ENCODE data around the gene CSHL1. TPM values are rescaled to one million over a fixed set of nuclear protein-coding genes. Genes with fewer than 3 reads are reported as not detected.

CSHL1 gene
- total and polyA plus RNA-seq, 7 donors = not detected

Small RNA genes within 50 kb of the gene (small RNA-seq; reads per million reads assigned to genes)
- 0 reads per million in 3 donors for gene AC040958.1
- gene AC127029.1 = 0 reads per million in 3 donors
- gene GH1 = 0 reads per million in 3 donors

Other genes with a start within 250 kb of the CSHL1 start
- gene LIMD2, start 211.1 kb downstream of the CSHL1 start, total RNA-seq = 10 to 100 TPM in 1 of 4 donors, 1 to 10 TPM in 3; 3.0 to 16.8 (median 8.5) TPM
- gene LIMD2, start 211.1 kb downstream of the CSHL1 start, polyA plus RNA-seq = 100 to 1,000 TPM in 1 of 3 donors, 1 to 10 TPM in 2; 3.5 to 119 (median 3.6) TPM
- 10 to 100 TPM; 20.0 to 45.1 (median 24.7) TPM for gene STRADA, start 169.5 kb downstream of the CSHL1 start, total RNA-seq
- gene STRADA, start 169.5 kb downstream of the CSHL1 start, polyA plus RNA-seq = 10 to 100 TPM in 1 of 3 donors, 1 to 10 TPM in 2; 7.2 to 18.3 (median 7.6) TPM
- gene CCDC47, start 137.7 kb downstream of the CSHL1 start, total RNA-seq = 10 to 100 TPM; 35.7 to 47.1 (median 43.5) TPM
- gene CCDC47, start 137.7 kb downstream of the CSHL1 start, polyA plus RNA-seq = 10 to 100 TPM; 12.0 to 65.4 (median 39.3) TPM
- 100 to 1,000 TPM in 2 of 4 donors, 10 to 100 TPM in 2; 82.0 to 136 (median 101) TPM for gene DDX42, start 137.1 kb downstream of the CSHL1 start, total RNA-seq
- 10 to 100 TPM; 30.7 to 62.3 (median 40.8) TPM for gene DDX42, start 137.1 kb downstream of the CSHL1 start, polyA plus RNA-seq
- gene PSMC5, start 83.8 kb downstream of the CSHL1 start, total RNA-seq = 100 to 1,000 TPM in 3 of 4 donors, 10 to 100 TPM in 1; 94.2 to 161 (median 113) TPM
- 100 to 1,000 TPM in 2 of 3 donors, 10 to 100 TPM in 1; 95.7 to 157 (median 130) TPM for gene PSMC5, start 83.8 kb downstream of the CSHL1 start, polyA plus RNA-seq
- 10 to 100 TPM; 31.0 to 65.8 (median 47.6) TPM for gene FTSJ3, start 83.6 kb downstream of the CSHL1 start, total RNA-seq
- 10 to 100 TPM in 2 of 3 donors, 1 to 10 TPM in 1; 7.9 to 30.7 (median 10.2) TPM for gene FTSJ3, start 83.6 kb downstream of the CSHL1 start, polyA plus RNA-seq
- 100 to 1,000 TPM in 2 of 4 donors, 10 to 100 TPM in 2; 79.7 to 122 (median 105) TPM for gene SMARCD2, start 68.6 kb downstream of the CSHL1 start, total RNA-seq
- 10 to 100 TPM; 44.4 to 95.9 (median 50.6) TPM for gene SMARCD2, start 68.6 kb downstream of the CSHL1 start, polyA plus RNA-seq
- gene CSH2, start 37.6 kb downstream of the CSHL1 start, total RNA-seq = not detected
- gene CSH2, start 37.6 kb downstream of the CSHL1 start, polyA plus RNA-seq = not detected
- gene GH2, start 29.3 kb downstream of the CSHL1 start, total RNA-seq = not detected
- not detected for gene GH2, start 29.3 kb downstream of the CSHL1 start, polyA plus RNA-seq
- gene CSH1, start 14.7 kb downstream of the CSHL1 start, total RNA-seq = not detected
- gene CSH1, start 14.7 kb downstream of the CSHL1 start, polyA plus RNA-seq = not detected
- not detected for gene GH1, start 7.6 kb upstream of the CSHL1 start, total RNA-seq
- under 1 TPM in 1 of 3 donors, not detected in 2; 0.25 TPM for gene GH1, start 7.6 kb upstream of the CSHL1 start, polyA plus RNA-seq
- gene CD79B, start 21.1 kb upstream of the CSHL1 start, total RNA-seq = 1 to 10 TPM in 2 of 4 donors, under 1 TPM in 2; 0.66 to 1.8 (median 0.96) TPM
- 100 to 1,000 TPM in 1 of 3 donors, 1 to 10 TPM in 1, not detected in 1; 2.4 to 112 TPM for gene CD79B, start 21.1 kb upstream of the CSHL1 start, polyA plus RNA-seq
- gene SCN4A, start 61.7 kb upstream of the CSHL1 start, total RNA-seq = 1 to 10 TPM in 2 of 4 donors, under 1 TPM in 2; 0.68 to 4.2 (median 1.0) TPM
- gene SCN4A, start 61.7 kb upstream of the CSHL1 start, polyA plus RNA-seq = under 1 TPM in 2 of 3 donors, not detected in 1; 0.23 to 0.52 TPM
- not detected for gene PRR29, start 87.1 kb upstream of the CSHL1 start, total RNA-seq
- under 1 TPM in 2 of 3 donors, not detected in 1; 0.22 to 0.60 TPM for gene PRR29, start 87.1 kb upstream of the CSHL1 start, polyA plus RNA-seq
- 10 to 100 TPM; 27.4 to 59.5 (median 29.9) TPM for gene ICAM2, start 109.4 kb upstream of the CSHL1 start, total RNA-seq
- 10 to 100 TPM in 1 of 3 donors, 1 to 10 TPM in 2; 6.0 to 31.7 (median 7.4) TPM for gene ICAM2, start 109.4 kb upstream of the CSHL1 start, polyA plus RNA-seq
- gene ERN1, start 218.9 kb upstream of the CSHL1 start, total RNA-seq = 1 to 10 TPM; 7.1 to 9.4 (median 8.2) TPM
- 1 to 10 TPM; 1.2 to 8.3 (median 1.6) TPM for gene ERN1, start 218.9 kb upstream of the CSHL1 start, polyA plus RNA-seq

All from sigmoid colon (tissue), 7 donors.